Forelimb muscle (tissue), 1 donor: Measurements from ENCODE around the gene TP53I13. TPM values are rescaled to one million over a fixed set of nuclear protein-coding genes. Genes with fewer than 3 reads are reported as not detected.

ENCODE experiments used
- DNase-seq: peaks from one replicate; pipeline ENCODE4 v3.0.0-alpha.2; 2013; ENCODE audit warnings: low read depth
- polyA plus RNA-seq: library from polyadenylated mRNA; unstranded; fragments of 120-200 nt; gene quantifications from one replicate; pipeline ENCODE4 v1.2.1, GENCODE V29; 2013; ENCODE audit not compliant: insufficient read length

TP53I13 gene
- polyA plus RNA-seq, 1 donor: 29.0 TPM

DNA sequence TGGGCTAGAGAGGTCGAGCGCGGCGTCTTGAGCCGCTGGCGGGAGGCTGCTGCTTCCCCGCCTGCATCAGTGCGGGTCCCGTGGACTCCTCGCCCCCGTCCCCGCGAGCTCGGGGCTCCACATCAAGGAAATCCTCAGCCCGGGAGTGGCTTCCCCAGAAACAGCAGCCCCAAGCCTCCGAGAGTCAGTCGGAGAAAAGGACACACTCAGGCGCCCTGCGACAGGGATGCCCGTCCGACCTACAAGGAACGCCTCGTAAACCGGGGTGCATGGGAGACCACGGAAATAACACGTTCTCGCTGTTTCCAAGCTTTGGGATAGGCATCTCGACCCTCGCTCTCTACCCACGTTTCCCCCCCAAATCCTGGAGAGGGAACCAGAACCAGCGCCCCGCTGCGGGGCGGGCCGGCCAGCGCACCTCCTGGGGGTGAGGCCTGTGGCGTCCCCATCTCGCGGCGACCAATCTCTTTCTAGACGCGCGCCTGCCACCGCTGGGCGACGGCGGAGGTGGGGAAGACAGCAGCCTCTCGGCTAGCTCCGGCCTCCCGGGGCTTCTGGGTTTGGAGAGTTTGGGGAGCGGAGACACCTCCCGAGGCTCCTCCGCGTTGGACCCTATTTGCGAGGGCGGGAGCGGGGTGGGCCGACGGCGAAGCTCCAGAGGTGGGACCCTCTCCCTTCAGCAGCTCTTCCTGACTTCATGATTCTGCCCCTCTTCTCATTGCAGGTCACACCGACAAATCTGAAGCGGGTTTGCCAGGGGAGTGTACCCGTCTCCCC is 759 bp upstream of the TP53I13 start:
- DNase-seq: no peak

DNA sequence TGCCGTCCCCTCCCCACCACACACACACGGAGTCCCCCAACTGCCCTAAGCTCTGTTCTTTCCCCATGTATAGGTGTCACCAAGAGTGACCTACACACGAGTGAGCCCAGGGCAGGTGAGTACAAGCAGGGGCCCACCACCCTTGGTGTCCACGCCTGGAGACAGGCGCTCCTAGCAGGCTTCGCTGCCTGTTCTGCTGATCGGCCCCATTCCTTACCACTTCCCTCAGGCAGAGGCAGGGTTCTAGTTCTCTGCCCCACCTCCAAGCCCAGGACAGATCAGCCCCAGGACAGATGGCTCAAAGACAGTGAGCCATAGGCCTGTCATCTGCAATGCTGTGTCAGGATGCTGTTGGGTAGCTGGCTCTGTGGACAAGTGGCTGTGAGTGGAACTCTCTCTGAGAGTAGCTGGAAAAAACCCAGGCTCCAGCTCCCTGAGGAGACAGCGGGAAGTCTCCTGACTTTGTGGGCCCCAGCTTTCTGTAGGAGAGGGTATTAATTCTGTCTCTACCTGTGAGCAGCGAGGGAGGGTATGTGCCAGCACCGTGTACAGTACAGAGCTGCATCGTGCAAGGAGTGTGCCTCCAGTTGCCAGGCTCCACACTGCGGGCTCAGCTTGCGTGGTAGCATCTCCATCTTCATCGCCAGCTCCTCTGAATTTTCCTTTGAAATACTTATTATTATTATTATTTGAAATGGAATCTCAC is 897 bp downstream of the TP53I13 start:
- no peak for DNase-seq

DNA sequence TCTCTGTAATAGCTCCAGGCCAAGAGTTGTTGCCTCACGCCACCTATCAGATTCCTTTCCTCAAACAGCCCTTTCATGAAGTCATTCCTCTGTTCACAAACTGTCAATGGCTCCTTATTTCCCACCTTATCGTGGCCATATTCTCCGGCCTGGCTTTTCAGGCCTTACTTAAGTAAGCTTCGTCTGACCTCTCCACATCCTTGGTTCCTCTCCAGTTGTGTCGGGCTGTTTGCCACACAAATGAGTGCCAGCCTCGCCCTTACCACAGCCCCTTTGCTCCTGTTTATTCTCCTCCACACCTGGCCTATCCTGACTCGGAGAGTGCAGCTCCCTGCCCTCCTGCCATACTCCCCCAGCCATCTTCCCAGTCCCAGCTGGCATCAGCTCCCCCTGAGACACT is 2.0 kb downstream of the TP53I13 start:
- no peak for DNase-seq

DNA sequence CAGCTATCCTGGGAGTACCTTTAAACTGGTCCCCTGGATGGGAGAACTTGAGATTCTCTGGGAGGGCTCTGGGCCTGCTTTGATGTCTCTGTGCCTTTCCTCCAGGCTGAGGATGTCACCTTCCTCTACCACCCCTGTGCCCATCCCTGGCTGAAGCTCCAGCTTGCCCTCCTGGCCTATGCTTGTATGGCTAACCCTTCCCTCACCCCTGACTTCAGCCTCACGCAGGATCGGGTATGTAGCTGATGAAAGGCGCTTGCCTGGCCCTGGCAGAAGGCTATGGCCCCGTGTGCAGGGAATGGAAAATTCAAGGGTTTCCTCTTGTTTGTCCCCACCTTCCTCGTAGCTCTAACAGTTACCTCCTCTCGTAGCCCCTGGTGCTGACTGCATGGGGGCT is 3.0 kb downstream of the TP53I13 start:
- DNase-seq: no peak

DNA sequence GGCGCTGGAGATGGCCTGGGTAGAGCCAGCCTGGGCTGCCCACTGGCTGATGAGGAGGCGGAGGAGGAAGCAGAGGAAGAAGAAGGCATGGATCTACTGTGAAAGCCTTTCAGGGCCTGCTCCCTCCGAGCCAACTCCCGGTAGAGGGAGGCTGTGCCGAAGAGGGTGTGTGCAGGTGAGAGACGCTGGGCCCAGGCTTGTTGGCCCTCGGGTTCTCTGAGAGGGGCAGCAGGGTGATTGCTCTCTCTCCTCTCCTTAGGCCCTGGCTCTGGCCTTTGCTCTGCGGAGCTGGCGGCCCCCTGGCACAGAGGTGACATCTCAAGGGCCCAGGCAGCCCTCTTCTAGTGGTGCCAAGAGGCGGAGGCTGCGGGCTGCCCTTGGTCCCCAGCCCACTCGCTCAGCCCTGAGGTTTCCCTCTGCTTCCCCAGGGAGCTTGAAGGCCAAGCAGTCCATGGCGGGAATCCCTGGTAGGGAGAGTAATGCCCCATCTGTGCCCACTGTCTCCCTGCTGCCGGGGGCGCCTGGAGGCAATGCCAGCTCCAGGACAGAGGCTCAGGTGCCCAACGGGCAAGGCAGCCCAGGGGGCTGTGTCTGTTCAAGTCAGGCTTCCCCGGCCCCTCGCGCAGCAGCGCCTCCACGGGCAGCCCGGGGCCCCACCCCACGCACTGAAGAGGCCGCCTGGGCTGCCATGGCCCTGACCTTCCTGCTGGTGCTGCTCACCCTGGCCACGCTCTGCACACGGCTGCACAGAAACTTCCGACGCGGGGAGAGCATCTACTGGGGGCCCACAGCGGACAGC is 3.6 kb downstream of the TP53I13 start:
- no peak for DNase-seq

DNA sequence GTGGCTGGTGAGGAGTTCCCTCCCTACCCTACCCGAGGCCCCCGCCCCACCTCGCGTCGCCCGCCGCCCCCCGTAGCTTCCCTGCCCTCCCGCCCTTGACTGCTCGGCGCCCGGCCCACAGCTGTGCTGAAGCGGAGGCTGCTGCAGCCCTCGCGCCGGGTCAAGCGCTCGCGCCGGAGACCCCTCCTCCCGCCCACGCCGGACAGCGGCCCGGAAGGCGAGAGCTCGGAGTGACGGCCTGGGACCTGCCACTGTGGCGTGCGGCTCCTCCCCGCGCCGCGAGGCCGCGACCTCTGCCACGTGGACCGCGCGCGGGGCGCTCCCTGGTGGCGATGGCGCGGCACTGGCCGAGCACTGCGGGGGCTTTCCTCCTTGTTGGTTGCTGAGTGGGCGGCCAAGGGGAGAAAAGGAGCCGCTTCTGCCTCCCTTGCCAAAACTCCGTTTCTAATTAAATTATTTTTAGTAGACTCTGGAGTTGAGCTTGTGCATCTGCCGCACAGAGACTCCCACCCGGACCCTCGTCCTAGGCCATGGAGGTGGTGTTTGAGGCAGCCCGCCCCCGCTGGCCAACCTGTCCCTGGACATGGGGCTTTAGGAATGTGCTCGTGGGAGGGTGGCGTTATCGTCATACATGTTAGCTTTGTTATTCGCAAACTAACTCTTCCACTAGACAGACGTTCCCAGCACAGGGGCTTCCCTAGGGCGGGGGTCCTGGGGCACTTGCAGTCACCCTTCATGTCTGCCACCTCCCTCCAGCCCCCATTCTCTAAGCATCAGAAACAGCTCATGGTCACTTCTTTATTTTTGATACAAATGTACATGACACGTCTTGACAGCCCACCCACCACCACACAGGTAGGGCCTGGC is 4.4 kb downstream of the TP53I13 start:
- DNase-seq: no peak

DNA sequence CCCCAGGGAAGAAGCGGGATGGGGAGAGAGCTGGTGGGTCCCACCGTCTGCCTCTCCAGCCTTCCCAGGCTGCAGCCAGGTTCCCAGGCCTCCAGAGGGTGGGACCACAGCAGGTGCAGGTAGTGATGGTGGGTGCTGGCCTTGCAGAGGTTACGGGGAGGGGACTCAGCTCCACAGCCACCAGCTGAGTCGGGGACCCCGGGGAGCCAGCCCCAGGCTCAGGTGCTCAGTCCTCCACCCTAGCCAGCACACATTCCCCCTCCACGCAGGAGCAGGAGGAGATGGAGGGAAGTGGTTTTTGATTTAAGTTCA is 5.0 kb downstream of the TP53I13 start:
- DNase-seq: no peak

DNA sequence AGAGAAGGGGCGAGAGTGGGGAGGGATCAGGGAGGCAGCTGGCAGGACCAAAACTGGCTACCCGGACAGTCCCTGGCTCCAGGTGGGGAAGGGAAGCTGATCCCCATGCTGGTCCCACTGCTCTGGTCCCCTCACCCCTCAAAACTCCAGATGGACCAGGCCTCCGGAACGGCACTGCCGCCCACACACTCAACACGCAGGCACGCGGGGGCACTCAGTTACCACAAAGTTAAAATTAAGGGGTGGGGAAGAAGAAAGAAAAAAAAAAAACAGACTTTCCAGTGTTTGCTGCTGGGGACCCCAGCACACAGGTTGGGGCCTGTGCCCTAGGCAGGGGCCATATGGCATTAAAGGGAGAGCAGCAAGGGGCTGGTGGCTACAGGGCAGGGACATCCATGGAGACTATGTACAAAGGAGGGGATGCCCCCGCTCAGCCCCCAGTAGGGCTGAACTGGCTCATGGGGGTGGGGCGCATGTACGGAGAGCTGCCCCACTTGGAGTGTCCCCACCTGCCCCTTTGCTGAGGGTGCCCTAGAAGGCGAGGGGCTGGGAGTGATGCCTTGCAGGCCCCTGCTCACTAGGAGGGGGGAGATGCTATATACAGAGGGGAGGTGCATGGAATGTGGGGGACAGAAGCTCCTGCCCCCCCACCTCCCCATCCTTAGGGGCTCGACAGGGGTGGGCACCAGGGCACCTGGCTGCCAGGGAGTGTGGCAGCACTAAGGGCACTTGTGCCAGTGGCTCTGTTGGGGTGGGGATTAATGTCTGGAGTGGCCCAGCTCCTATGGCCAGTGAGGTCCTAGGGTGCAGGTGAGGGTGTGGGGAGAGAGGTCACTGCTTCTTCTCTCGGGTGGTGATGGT is 5.6 kb downstream of the TP53I13 start:
- no peak for DNase-seq

DNA sequence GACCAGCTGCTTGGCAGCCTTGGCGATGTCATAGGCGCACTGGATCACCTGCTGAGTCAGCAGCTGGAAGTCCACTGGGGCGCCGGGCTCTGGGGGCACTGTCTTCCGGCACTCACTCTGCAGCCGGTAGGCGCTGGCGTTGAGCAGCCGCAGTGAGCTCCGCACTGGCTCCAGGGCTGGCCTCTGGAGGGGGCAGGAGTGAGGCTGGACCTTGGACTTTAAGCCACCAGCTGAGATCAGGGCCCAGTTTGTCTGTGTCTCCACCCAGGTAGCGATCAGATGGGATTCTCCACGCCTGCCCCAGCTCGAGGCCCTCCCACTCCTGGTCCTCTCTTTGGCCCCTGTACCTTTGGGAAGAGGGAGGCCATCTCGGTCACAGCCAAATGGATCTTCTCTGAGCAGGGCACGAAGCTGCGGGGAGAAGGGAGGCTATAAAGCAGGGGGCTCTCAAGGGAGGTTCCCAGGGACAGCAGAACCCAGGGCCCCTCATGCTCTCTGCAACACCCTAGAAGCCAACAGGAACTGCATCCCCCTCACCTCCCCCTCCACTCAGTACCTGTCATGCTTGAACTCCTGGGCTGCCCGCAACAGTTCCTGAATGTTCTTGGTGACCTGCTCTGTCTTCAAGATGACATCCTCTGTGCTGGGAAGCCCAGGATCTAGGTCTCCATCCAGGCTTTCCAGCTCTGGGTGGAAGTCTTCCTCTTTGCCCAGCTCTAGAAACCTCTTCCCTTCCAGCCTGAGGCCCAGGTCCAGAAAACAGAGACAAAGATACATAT is 6.4 kb downstream of the TP53I13 start:
- no peak for DNase-seq

DNA sequence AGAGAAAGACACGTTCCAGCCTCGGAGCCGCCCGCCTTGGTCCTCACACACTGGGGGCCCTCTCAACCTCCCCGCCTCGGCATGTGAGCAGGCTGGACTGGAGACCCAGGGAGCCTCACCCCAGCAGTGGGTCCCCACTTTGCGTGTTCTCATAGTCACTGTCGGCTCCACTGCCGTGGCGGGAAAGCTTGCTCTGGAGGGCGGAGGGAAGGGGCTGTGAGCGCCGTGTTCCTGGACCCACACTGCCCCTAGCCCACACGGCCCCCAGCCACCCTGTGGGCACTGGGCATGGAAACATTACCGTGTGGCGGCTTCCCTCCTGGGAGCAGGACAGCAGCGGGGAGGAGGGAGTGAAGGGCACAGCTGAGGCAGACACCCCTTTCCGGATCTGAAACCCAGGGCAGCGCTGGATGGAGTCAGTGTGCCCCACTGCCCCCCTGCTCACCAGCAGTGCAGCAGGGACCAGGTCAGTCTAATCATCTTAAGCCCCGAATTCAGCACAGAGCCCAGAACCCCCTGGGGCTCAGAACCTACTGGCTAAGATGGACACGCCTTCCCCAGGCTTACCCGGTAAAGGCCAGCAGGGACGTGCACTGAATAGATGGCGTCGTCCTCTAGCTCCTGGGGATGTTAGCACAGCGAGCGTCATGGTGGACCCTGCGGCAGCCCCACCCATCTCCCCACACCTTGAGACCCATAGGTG is 7.2 kb downstream of the TP53I13 start:
- no peak for DNase-seq

DNA sequence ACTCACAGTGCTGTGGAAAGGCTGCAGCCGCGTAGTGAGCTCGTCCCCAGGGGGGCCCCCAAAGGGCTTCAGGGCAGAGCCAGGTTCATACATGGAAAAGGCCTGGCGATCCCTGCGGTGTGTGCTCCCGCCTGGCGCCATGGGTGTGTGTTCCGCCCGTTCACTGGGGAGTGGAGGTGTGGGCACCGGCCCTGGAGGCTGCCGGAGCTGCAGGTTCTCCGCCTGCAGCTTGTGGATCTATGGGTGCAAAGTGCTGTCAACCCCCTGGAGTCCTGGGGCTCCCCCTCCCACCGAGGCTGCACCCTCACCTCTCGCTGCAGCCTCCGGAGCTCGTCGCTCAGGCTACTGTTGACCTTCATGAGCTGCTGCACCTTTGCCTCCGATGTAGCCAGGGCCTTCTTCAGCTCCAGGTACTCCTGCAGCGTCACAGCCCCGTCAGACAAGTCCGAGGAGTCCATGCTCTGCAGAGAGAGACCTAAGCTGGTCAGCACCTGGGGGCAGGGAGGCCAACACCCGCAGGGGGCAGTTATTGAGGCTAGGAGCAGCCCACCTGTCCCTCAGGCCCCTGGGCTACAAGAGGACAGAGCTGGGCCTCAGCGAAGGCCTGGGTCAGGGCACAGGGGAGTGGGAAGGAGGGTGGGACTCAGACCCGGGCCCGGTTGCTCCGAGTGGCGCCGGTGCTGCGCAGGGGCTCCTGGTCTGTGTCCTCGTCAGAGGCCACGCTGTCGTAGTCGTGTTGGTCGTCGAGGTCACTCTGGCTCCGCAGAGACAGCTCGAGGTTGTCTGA is 7.9 kb downstream of the TP53I13 start:
- no peak for DNase-seq

DNA sequence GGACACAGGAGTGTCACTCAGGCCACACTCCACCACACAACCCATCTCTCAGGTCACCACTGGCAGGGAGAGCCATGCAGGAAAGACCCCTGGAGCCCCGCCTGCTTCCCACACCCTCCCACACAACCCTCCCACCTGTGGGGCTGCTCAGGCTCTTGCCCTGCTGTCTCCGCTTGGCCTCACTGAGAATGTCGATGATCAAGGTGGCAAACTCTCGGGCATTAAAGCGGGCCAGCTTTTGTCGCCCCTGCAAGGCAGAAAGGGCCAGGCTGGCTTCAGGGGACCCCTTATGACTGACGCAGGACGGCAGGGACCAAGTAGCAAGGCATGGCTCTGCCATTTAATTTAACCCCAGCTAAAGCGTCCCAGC is 8.5 kb downstream of the TP53I13 start:
- DNase-seq: no peak

DNA sequence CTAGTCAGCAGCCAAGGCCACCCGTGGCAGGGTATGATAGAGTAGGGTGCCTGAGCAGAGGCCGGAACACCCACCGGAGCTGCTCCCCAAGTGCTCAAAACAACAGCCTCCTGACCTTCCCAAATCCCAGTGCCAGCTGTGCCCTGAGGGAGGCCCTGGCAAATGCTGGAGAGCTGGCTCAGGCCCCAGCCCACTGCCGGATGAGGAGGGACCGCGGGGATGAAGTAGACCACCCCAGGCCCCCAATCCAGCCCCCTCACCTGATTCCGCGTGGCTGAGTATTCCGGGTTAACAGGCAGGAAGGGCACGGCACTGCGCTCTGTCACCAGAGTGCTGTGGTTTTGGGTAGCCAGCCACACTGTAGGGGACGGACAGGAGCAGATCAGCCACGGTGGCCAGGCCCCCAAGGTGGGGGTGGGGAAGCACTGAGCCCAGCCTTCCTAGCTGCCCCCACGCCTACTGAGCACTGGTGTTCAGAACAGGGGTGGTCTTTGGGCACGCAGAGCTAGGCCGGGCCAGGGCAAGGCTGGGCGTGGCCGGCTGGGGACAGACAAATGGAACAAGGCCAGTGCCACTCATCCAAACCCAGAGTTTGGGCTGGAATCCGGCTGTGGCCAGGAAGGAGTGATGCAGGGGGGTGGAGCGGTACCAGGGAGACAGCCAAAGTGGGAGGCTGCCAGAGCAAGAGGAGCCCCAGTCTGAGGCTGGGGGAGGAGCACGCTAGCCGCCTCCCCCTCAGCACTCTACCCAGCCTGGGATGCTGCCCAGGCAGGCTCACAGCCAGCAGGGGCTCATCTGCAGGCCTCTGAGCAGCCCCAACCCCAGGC is 9.1 kb downstream of the TP53I13 start:
- DNase-seq: no peak

DNA sequence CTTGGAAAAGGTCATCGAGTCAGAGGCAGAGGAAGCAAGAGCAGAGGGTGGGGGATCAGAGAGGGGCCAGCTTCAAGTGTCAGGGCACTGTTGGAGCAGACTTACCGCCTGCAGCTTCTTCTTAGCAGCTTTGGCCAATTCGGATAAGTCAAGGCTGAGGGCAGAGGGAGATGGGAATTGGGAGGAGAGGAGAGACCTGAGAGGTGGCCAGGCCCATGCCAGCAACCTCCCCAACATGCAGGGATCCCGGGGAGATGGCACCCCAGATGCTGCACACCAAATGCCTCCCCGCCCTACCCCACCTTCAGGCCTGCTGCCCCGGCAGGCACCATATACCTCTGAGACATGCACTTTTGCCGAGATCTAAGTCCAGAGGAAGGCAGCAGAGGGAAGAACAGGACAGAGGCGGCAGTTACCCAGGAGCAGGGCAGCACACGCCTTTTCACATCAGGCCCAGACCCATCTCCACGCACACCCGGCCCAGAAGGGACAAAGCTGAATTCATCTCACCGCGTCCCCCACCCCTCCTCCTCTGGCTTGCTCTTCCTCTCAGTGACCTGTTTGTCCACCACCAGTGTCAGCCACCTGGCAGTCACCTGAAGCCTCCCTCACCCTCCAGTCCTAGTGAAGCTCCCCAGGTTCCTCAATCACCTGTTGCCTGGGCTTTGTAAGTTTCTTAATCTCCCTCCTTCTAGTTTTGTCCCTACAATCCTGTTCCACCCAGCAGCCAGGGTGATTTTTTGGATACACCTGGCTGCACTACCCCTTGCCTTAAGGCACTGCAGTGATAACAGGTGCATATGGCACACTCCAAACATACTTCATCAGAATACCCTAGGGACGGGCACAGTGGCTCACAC is 10.4 kb downstream of the TP53I13 start:
- no peak for DNase-seq

DNA sequence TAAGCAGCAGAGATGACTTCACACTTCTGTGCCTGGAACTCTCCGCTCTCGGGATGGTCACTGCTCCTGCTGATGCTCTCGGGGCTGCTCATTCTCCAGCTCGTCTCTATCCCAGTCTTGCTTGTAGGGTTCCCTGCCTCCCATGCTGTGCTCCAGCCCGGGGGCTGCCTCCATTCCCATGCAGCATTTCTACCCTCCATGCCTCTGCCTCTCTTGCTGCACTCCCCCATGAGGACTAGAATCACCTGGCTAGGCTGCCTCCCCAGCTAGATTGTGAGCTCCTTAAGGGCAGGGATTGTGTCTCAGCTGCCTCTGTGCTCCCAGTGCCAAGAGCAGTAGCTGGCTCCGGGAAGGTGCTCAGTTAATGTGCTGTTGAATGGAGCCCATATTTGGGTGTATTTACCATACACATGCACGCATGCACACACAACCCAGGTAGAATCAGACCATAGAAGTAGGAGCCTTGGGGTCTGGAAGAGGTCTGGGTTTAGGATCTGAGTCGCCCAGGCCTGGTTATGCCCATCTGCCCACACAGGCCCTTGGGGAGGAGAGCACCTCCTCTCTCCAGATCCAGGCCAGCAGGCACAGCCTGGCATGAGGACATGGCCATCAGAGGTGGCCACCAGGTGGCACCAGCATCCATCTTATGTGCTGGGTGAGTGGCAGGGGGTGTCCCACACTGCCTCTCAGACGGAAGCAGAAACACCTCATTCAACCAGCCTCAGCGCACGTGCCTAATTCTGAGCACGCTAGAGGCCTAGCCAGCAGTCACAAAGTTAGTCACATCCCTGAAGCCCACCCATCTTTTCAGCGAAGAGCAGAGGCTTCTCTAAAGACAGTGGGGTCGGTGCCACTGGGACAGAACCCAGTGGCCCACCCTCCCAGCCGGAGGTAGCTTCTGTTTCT is 11.6 kb downstream of the TP53I13 start:
- DNase-seq: no peak
